Nephron progenitor cell (in vitro differentiated cells): ENCODE data around the gene TSPO.

ENCODE experiments used
- DNase-seq: peaks from one replicate; pipeline ENCODE4 v3.0.0; 2021
- H3K27ac Mint-ChIP-seq: 2 replicates; pipeline ENCODE4 v1.8.0; 2021; ENCODE audit warnings: mild to moderate bottlenecking, moderate library complexity, mixed read lengths
- H3K27me3 Mint-ChIP-seq: 2 replicates; pipeline ENCODE4 v1.8.0; 2021; ENCODE audit warnings: mild to moderate bottlenecking, low read depth, mixed read lengths; ENCODE audit not compliant: poor library complexity
- H3K36me3 Mint-ChIP-seq: 2 replicates; pipeline ENCODE4 v1.8.0; 2021; ENCODE audit warnings: low read depth, mixed read lengths
- H3K4me1 Mint-ChIP-seq: 2 replicates; pipeline ENCODE4 v1.8.0; 2021; ENCODE audit warnings: mixed read lengths
- H3K4me3 Mint-ChIP-seq: 2 replicates; pipeline ENCODE4 v1.8.0; 2021; ENCODE audit warnings: mild to moderate bottlenecking, moderate library complexity, mixed read lengths
- H3K9me3 Mint-ChIP-seq: 2 replicates; pipeline ENCODE4 v1.8.0; 2021; ENCODE audit warnings: mild to moderate bottlenecking, moderate library complexity, mixed read lengths
- CTCF ChIP-seq: fragments of 200-600 bp; sonication (generic); IDR thresholded peaks from 2 replicates; pipeline ENCODE4 v1.5.0; 2021; ENCODE audit warnings: antibody characterized with exemption

Gene TSPO

GRCh38 chr22:43110444-43110926 lies 40.9 kb upstream of the TSPO start, which contains the start of gene BIK:
Gene BIK, plus strand, starts transcription at chr22:43110750. Its CDS starts 13,273 bp downstream, at chr22:43124023.
- Mint-ChIP-seq H3K4me3 (peak within 1 kb of the TSS; percentile 82), H3K27me3 (peaks cover 95% of the 10 kb centered on the region), H3K9me3 (no peaks in the 10 kb centered on the region), H3K4me1 (peaks cover 13% of the 10 kb centered on the region), H3K27ac (no peak within 1 kb of the TSS), H3K36me3 (no peaks in the 10 kb centered on the region)
- TF ChIP-seq CTCF, result no peak
- DNase-seq, result peak; percentile 62

- Mint-ChIP-seq H3K27me3 (peaks cover 96% of the 10 kb centered on the region), H3K36me3 (no peaks in the 10 kb centered on the region), H3K4me1 (peaks cover 13% of the 10 kb centered on the region), H3K9me3 (no peaks in the 10 kb centered on the region), H3K27ac (no peak overlapping the region), H3K4me3 (peak overlapping the region; percentile 77)
- peak; percentile 26 for DNase-seq
- TF ChIP-seq CTCF, result no peak
Measured at GRCh38 chr22:43110927-43111623, 40.3 kb upstream of the TSPO start.

GRCh38 chr22:43113526-43114251 lies 37.7 kb upstream of the TSPO start:
- Mint-ChIP-seq H3K36me3 (no peaks in the 10 kb centered on the region), H3K27ac (no peak overlapping the region), H3K4me1 (peaks cover 22% of the 10 kb centered on the region), H3K4me3 (no peak overlapping the region), H3K9me3 (no peaks in the 10 kb centered on the region), H3K27me3 (peaks cover 78% of the 10 kb centered on the region)
- no peak for TF ChIP-seq CTCF
- no peak for DNase-seq

- Mint-ChIP-seq H3K36me3 (no peaks in the 10 kb centered on the region), H3K4me3 (no peak overlapping the region), H3K27me3 (peaks cover 66% of the 10 kb centered on the region), H3K4me1 (peaks cover 26% of the 10 kb centered on the region), H3K27ac (no peak overlapping the region), H3K9me3 (no peaks in the 10 kb centered on the region)
- TF ChIP-seq CTCF, result no peak
- DNase-seq, result no peak
Measured at GRCh38 chr22:43114958-43115357, 36.4 kb upstream of the TSPO start.

- no peak for DNase-seq
- peaks cover 49% of the 10 kb centered on the region for H3K27me3 Mint-ChIP-seq
- no peak overlapping the region for H3K4me3 Mint-ChIP-seq
- no peak for TF ChIP-seq CTCF
- H3K36me3 Mint-ChIP-seq, result no peaks in the 10 kb centered on the region
- H3K4me1 Mint-ChIP-seq, result peaks cover 21% of the 10 kb centered on the region
- H3K27ac Mint-ChIP-seq, result no peak overlapping the region
- no peaks in the 10 kb centered on the region for H3K9me3 Mint-ChIP-seq
Measured at GRCh38 chr22:43116932-43117331, 34.4 kb upstream of the TSPO start.
